ENCODE data around the gene C1orf159.
"Not testable (repeated sequence)": the region's sequence is repeated elsewhere in the genome, so short reads cannot be mapped to it uniquely, and the experiment has no call there.

C1orf159 gene

DNA sequence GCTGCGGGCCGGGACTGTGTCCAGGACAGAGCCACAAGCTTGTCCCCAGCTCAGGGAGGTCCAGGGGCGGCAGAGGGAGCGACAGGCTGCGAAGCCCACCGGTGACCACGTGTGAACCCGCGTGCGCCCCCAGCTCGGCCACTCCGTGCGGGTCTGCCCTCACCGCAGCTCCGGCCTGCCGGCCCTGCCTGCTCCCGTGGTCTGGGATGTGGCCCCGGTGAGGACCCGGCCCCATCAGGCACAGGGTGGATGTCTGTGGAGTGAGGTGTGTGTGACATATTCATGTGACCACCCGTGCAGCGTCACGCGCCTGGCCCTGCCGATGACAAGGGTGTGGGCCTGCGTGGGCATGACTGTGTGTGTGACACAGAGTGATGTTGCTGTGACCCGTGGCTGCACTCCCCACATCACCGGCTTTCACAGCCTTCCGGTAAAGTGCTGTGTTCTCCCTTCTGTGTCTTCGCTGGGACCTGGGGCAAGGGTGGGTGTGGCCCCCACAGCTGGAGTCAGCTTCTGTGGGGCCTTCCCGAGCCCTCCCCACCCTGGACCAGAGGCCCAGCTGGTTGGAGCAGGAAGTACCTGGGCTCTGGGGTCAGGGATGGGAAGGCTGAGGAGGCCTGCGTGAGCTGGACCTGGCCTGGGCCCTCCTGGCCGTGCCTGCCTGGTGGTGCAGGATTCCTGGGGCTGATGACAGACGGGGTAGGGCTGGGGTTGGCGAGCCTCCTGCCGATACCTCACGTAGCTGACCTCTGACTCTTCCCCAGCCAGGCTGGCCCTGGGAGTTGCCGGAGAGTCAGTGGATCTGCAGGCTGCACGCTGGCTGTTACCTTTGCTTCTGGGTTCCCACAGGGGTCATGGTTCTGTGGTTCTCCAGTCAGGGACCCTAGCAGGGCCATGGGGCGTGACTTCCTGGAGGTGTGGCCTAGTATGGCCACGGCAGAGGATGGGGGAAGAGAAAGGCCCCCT lies 45.9 kb downstream of the C1orf159 start:
- peak overlapping the region; percentile 73 for H3K4me3 ChIP-seq
- no peak overlapping the region for H3K27ac ChIP-seq

DNA sequence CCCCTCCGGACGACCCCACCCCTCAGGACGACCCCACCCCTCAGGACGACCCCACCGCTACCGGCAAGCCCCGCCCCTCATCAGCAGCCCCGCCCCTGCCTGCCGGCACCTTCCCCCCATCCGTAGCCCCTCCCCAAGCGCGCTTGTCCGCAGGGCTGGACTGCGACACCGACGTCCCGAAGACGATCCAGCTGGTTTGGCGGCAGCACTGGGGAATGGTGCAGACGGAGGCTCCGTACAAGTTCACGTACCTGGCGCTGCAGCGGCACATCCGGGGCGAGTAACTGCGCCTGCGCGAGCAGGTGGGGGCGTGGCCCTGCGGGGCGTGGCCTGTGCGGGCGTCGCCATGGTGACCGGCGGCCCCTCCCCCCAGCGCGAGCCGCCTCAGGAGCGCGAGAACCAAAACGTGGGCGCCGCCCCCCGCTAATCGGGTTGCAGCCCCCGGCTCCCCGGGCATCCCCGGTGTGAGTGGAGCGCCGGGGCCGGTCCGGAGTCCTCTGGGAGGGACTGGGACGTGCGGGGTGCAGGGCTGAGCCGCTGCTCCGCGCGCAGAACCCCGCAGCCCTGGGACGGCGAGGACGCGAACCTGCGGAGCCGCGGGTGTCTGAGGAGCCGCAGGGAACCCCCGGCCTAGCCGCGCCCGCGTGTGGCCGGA lies 46.7 kb downstream of the C1orf159 start:
- peak overlapping the region; percentile 73 for H3K4me3 ChIP-seq
- H3K27ac ChIP-seq: no peak overlapping the region
- DNase-seq (ENCODE audit: low spot score): no peak
- TF ChIP-seq, protein P1, sequence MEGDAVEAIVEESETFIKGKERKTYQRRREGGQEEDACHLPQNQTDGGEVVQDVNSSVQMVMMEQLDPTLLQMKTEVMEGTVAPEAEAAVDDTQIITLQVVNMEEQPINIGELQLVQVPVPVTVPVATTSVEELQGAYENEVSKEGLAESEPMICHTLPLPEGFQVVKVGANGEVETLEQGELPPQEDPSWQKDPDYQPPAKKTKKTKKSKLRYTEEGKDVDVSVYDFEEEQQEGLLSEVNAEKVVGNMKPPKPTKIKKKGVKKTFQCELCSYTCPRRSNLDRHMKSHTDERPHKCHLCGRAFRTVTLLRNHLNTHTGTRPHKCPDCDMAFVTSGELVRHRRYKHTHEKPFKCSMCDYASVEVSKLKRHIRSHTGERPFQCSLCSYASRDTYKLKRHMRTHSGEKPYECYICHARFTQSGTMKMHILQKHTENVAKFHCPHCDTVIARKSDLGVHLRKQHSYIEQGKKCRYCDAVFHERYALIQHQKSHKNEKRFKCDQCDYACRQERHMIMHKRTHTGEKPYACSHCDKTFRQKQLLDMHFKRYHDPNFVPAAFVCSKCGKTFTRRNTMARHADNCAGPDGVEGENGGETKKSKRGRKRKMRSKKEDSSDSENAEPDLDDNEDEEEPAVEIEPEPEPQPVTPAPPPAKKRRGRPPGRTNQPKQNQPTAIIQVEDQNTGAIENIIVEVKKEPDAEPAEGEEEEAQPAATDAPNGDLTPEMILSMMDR (IDR thresholded peaks at IDR 0.05): no peak

More for the DNA sequence above, 45.9 kb downstream of the C1orf159 start:
- TF ChIP-seq, protein P1 (IDR thresholded peaks at IDR 0.05): no peak
- no peak for DNase-seq (ENCODE audit: low spot score)

DNA sequence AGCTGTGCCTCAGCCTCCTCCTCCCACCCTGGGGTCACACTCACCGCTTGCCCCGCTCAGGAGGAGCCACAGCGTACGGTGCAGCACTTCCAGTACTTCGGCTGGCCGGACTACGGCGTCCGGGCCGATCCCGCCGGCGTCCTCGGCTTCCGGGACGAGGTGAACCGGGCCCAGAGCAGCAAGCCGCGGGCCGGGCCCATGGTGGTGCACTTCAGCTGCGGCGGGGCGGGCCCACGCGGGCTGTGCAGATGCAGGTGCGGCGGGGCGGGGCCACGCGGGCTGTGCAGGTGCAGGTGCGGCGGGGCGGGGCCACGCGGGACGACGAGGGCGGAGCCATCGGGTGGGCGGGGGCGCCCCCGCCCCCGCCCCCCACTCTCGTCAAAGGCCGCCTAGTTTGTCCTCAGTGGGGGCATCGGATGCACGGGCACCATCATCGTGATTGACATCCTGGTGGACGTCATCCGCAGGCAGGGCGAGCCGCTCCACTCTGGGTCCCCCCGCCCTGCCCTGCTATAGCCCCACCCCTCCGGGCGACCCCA lies 47.3 kb downstream of the C1orf159 start:
- Histone ChIP-seq H3K27ac (no peak overlapping the region), H3K4me3 (peak overlapping the region; percentile 73)
- DNase-seq (ENCODE audit: low spot score): no peak
- TF ChIP-seq, protein P1 (IDR thresholded peaks at IDR 0.05): no peak

DNA sequence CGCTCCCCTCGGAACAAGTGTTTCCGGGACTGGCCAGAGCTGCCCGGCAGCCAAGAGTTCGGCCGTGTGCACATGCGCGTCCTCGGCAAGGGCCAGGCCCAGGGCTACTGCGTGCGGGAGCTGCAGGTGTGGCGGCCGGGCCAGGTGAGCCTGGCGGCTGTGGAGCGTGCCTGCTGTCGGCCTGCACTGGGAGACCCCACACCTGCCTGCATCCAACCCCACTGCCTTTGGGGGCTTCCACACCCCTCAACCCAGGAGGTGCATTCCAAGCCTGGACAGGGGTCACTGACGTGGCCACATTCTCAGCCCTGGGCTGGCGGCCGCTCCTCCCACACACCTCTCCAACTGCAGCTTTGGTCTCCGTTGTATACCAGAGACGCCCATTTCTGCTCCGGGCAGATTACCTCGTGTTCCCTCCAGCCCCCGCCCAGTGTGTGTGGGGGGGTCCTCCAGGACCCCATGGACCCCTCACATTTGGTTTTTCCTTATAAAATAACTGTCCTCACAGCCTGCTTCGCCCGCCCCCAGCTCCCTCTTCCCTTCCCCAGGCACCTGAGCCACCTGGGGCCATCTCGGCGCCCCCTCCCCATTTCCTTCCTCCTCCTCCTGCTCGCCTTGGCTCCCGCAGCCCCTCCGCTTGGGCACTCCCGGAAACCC lies 47.9 kb downstream of the C1orf159 start:
- Histone ChIP-seq H3K27ac (no peak overlapping the region), H3K4me3 (peak overlapping the region; percentile 73)
- no peak for DNase-seq (ENCODE audit: low spot score)
- TF ChIP-seq, protein P1 (IDR thresholded peaks at IDR 0.05): no peak

DNA sequence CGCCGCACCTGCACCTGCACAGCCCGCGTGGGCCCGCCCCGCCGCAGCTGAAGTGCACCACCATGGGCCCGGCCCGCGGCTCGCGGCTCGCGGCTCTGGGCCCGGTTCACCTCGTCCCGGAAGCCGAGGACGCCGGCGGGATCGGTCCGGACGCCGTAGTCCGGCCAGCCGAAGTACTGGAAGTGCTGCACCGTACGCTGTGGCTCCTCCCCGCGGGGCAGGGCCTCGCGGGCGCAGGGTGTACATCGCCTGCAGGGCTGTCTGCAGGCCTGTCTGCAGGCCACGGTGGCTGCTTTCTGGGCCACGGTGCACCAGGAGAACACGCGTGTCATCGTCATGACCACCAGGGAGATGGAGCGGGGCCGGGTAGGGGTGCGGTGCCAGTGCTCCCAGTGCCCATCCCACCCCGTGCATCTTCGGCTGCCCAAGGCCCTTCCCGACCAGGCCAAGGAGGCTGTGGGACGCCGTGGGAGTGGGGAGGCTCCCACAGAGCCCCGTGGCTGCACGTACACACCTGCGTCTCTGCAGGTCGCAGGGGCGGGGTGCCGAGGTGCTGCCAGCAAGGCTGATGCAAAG lies 48.5 kb downstream of the C1orf159 start:
- no peak overlapping the region for H3K4me3 ChIP-seq
- TF ChIP-seq, protein P1 (IDR thresholded peaks at IDR 0.05): no peak
- no peak overlapping the region for H3K27ac ChIP-seq
- no peak for DNase-seq (ENCODE audit: low spot score)

DNA sequence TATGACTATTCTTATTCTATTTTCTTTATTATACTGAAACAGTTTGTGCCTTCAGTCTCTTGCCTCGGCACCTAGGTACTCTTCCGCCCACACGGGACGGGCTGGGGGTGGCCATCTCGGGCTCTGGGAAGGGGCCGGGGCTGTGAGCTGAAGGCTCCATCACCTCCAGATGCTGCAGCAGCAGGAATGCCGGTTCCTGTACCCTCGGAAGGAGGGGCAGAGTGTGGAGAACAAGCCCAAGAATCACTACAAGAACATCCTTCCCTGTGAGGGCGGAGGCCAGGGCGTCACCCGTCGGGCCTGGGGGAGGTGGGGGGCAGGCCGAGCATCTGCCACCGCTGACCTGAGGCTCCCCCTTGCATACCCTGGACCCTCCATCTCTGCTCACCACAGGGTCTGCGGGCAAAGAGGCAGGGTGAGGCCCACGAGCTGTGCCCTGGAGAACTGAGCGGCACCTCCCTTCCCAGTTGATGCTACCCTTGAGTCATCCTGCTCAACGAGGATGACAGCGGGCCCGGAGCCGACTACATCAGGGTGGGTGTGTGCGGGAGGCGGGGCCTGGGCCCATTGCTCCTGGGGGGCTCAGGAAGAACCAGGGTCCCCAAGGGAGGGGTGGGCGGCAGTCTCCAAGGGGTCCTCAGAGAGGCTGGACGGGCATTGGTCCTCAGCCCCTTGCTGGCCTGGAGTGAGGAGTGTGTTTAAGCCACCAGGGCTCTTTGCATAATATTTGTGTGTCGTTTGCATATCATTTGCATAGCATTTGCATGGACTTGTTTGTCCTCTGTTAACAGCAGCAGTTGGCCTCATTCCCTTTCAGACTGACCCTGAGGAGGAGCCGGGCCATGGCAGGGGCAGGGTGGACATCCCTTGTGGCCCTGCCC lies 49.2 kb downstream of the C1orf159 start:
- TF ChIP-seq, protein P1 (IDR thresholded peaks at IDR 0.05): no peak
- Histone ChIP-seq H3K4me3 (no peak overlapping the region), H3K27ac (no peak overlapping the region)
- DNase-seq (ENCODE audit: low spot score): no peak

DNA sequence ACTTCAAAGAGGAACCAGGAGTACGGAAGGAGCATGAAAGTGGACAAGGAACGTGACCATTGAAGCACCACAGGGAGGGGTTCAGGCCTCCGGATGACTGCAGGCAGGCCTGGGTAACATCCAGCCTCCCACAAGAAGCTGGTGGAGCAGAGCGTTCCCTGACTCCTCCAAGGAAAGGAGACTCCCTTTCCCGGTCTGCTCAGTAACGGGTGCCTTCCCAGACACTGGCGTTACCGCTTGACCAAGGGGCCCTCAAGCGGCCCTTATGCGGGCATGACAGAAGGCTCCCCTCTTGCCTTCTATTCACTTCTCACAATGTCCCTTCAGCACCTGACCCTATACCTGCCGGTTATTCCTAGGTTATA lies 50.0 kb downstream of the C1orf159 start:
- H3K27ac ChIP-seq; DNase-seq (ENCODE audit: low spot score); H3K4me3 ChIP-seq: not testable (repeated sequence)
